NB4 (cell line): ENCODE measurements around the gene SFXN5.

Source experiments
- CTCF ChIP-seq: IDR thresholded peaks from one replicate; pipeline ENCODE4 v1.5.1; 2012; ENCODE audit warnings: low read depth, low read length
- MAX ChIP-seq: IDR thresholded peaks from 2 replicates; pipeline ENCODE4 v1.6.1; 2011; ENCODE audit warnings: low read depth, low read length
- MYC ChIP-seq: IDR thresholded peaks from 2 replicates; pipeline ENCODE4 v1.6.1; 2011; ENCODE audit warnings: low read depth, low read length
- POLR2A ChIP-seq: IDR thresholded peaks from 2 replicates; pipeline ENCODE4 v1.6.1; 2011; ENCODE audit warnings: mild to moderate bottlenecking; ENCODE audit not compliant: insufficient read length; ENCODE audit errors: extremely low read depth

GRCh38 chr2:73003027-73003426, 68.5 kb downstream of the SFXN5 start:
- TF ChIP-seq CTCF: no peak
- TF ChIP-seq POLR2A: no peak
- no peak for TF ChIP-seq MYC
- TF ChIP-seq MAX: no peak
